ENCODE data around the gene DOC2A.

DNA sequence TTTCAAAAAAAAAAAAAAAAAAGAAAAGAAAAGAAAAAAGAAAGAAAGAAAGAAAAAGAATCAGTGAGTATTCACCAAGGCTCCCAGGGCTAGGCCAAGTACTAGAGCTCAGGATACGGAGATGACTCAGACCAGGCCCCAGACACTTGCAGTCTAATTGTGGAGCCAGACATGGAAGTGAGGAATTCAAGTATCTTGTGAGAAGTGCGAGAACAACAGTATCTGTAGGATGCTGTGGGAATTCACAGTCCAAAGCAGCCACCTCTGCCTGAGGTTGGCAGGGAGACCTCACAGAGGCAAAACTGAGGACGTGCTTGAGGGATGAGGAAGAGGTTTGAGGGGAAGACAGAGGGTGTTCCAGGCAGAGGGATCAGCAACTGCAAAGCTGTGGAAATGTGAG lies 40.7 kb upstream of the DOC2A start:
- TF ChIP-seq EP300 (IDR thresholded peaks at IDR 0.05) (no peak), POLR2AphosphoS5 (IDR thresholded peaks at IDR 0.05) (no peak)
- TF ChIP-seq, protein P1, sequence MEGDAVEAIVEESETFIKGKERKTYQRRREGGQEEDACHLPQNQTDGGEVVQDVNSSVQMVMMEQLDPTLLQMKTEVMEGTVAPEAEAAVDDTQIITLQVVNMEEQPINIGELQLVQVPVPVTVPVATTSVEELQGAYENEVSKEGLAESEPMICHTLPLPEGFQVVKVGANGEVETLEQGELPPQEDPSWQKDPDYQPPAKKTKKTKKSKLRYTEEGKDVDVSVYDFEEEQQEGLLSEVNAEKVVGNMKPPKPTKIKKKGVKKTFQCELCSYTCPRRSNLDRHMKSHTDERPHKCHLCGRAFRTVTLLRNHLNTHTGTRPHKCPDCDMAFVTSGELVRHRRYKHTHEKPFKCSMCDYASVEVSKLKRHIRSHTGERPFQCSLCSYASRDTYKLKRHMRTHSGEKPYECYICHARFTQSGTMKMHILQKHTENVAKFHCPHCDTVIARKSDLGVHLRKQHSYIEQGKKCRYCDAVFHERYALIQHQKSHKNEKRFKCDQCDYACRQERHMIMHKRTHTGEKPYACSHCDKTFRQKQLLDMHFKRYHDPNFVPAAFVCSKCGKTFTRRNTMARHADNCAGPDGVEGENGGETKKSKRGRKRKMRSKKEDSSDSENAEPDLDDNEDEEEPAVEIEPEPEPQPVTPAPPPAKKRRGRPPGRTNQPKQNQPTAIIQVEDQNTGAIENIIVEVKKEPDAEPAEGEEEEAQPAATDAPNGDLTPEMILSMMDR (IDR thresholded peaks at IDR 0.05): no peak
